ENCODE measurements around the gene FAM13A. TPM values are rescaled to one million over a fixed set of nuclear protein-coding genes. Genes with fewer than 3 reads are reported as not detected.

FAM13A gene
- total and polyA plus RNA-seq, 2 donors (not counting 3 experiments of a cell fraction or from before 2014, with no cell fraction given): 3.3 to 10.5 TPM

DNA sequence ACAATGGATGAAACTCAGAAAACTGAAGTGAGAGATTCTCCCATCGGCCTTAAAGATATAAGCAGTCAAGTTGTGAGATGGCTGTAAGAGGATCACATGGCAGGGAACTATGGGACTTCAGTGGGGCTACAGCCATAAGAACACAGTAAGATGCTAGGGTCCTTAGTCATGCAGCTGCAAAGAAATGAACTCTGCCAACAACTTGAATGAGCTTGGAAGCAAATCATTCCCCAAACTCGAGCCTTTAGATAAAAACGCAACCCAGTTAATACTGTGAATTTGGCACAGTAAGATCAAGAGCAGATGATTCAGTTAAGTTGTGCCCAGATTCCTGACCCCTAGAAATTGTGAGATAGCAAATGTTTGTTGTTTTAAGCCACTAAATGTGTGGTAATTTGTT, 117.3 kb downstream of the FAM13A start:
- CTCF ChIA-PET: interaction anchor here (1.4 kb wide), 1 partner anchor 10 kb away, joined by 3 read pairs; no protein-coding TSS in a partner anchor

More for the DNA sequence above, 117.3 kb downstream of the FAM13A start:
- H3K9ac ChIP-seq (replicated peaks; ENCODE audit: extremely low read depth, insufficient read depth, low read length): no peak overlapping the region
- no peak overlapping the region for H3K27ac ChIP-seq (ENCODE audit: insufficient read depth, low read depth, low read length)
- no peak for FAIRE-seq
- dilution Hi-C loops (cut with MboI; ENCODE audit: extremely low pct_ligation_motif_present, low sequenced_read_pairs) (no loop called here), intact Hi-C loops (cut with micrococcal nuclease) (no loop called here)
- no peak overlapping the region for H3K4me3 ChIP-seq (replicated peaks in 1 of 3; ENCODE audit: insufficient read depth in 1 of 3, low read depth in 1 of 3, low read length in 3 of 3)
- no peak for TF ChIP-seq GATA2 (IDR thresholded peaks at IDR 0.05; ENCODE audit: insufficient read depth, insufficient read length, low read depth, low read length)
- no peak for TF ChIP-seq POLR2A (IDR thresholded peaks at IDR 0.05; ENCODE audit: low read depth, low read length)
- no peak for TF ChIP-seq POLR2AphosphoS5 (IDR thresholded peaks at IDR 0.05; ENCODE audit: insufficient read depth, low read depth, low read length)
- TF ChIP-seq, protein P1, sequence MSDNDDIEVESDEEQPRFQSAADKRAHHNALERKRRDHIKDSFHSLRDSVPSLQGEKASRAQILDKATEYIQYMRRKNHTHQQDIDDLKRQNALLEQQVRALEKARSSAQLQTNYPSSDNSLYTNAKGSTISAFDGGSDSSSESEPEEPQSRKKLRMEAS (IDR thresholded peaks at IDR 0.05; ENCODE audit: insufficient read depth, insufficient read length): no peak
- no peak for TF ChIP-seq JUN (IDR thresholded peaks at IDR 0.05; ENCODE audit: borderline replicate concordance, insufficient read depth, insufficient read length, low read depth)
- no peak for TF ChIP-seq EZH2 (IDR thresholded peaks at IDR 0.05; ENCODE audit: borderline replicate concordance, low read depth, low read length, severe bottlenecking)
- no peak for TF ChIP-seq FOS (IDR thresholded peaks at IDR 0.05; ENCODE audit: borderline replicate concordance, insufficient read depth, low read length)
- TF ChIP-seq CTCF (IDR thresholded peaks at IDR 0.05; ENCODE audit: extremely low read depth in 1 of 2, insufficient read depth in 1 of 2, low read depth in 1 of 2, low read length in 2 of 2): no peak
- TF ChIP-seq MYC (IDR thresholded peaks at IDR 0.05; ENCODE audit: low read depth, low read length): no peak
- no peaks in the 10 kb centered on the region for H3K9me1 ChIP-seq (replicated peaks; ENCODE audit: control insufficient read depth, extremely low read depth, insufficient read depth, low read length)
- no peaks in the 10 kb centered on the region for H4K20me1 ChIP-seq (replicated peaks; ENCODE audit: control insufficient read depth, extremely low read depth, insufficient read depth, low read length)
- H3K36me3 ChIP-seq (ENCODE audit: control insufficient read depth in 2 of 2, extremely low read depth in 1 of 2, insufficient read depth in 2 of 2, low read length in 2 of 2): no peaks in the 10 kb centered on the region
- no peaks in the 10 kb centered on the region for H3K9me3 ChIP-seq (replicated peaks; ENCODE audit: control insufficient read depth, insufficient read depth, low read length)
- no peak overlapping the region for H3K4me2 ChIP-seq (ENCODE audit: insufficient read depth, low read length)
- no TSS peak for BruUV-seq (replicated peaks)
- no peak overlapping the region for H2AFZ ChIP-seq (ENCODE audit: low read depth, low read length)
- no peaks in the 10 kb centered on the region for H3K27me3 ChIP-seq (ENCODE audit: control insufficient read depth in 2 of 2, insufficient read depth in 2 of 2, low read length in 2 of 2)
- H3K4me1 ChIP-seq (ENCODE audit: control insufficient read depth, extremely low read depth, insufficient read depth, low read length): no peaks in the 10 kb centered on the region
- POLR2A ChIA-PET: no interaction called here
- no peaks in the 10 kb centered on the region for H3K79me2 ChIP-seq (ENCODE audit: control insufficient read depth, insufficient read depth, low read length)
- DNase-seq (ENCODE audit: low read depth, low spot score): no peak
